ENCODE measurements around the gene RFTN1.

- TF ChIP-seq EGR1 (IDR thresholded peaks at IDR 0.05; ENCODE audit: borderline replicate concordance in 1 of 2, low read depth in 2 of 2, low read length in 2 of 2) (no peak), TCF12 (IDR thresholded peaks at IDR 0.05; ENCODE audit: low read depth, low read length) (no peak), EZH2 (IDR thresholded peaks at IDR 0.05; ENCODE audit: borderline replicate concordance, control insufficient read depth, low read depth, low read length) (no peak), PML (IDR thresholded peaks at IDR 0.05; ENCODE audit: low read length) (no peak), CHD1 (IDR thresholded peaks at IDR 0.05; ENCODE audit: low read depth, low read length) (no peak), EP300 (IDR thresholded peaks at IDR 0.05; ENCODE audit: borderline replicate concordance in 1 of 2, control insufficient read depth in 1 of 2, low read depth in 2 of 2, low read length in 2 of 2) (no peak), GABPA (IDR thresholded peaks at IDR 0.05; ENCODE audit: low read depth) (no peak), MTA2 (IDR thresholded peaks at IDR 0.05; ENCODE audit: low read depth) (no peak)
These were observed 223.3 kb downstream of the RFTN1 start for GRCh38 chr3:16290007-16290826.
